ENCODE measurements around the gene FXYD6. TPM values are rescaled to one million over a fixed set of nuclear protein-coding genes. Genes with fewer than 3 reads are reported as not detected.

Gene FXYD6
- total RNA-seq, 2 experiments from 2014 or later = not detected

GRCh38 chr11:117901601-117902000, 25.1 kb upstream of the FXYD6 start:
- no peak for TF ChIP-seq CTCF (IDR thresholded peaks at IDR 0.05)
- Mint-ChIP-seq H3K4me3 (no peak overlapping the region), H3K27ac (no peak overlapping the region), H3K36me3 (ENCODE audit: low read depth) (no peaks in the 10 kb centered on the region), H3K27me3 (no peaks in the 10 kb centered on the region), H3K9me3 (no peaks in the 10 kb centered on the region), H3K4me1 (ENCODE audit: low read depth) (no peaks in the 10 kb centered on the region)
- DNase-seq = no peak
- ChIA-PET POLR2A (interaction anchor here (1.1 kb wide), 1 partner anchor 86 kb away, joined by 3 read pairs; no protein-coding TSS in a partner anchor), CTCF (interaction anchor here (0.9 to 1.6 kb wide), 3 partner anchors 42 to 57 kb away, joined by 3 to 5 read pairs (median 5); no protein-coding TSS in a partner anchor)
- intact Hi-C loops (cut with micrococcal nuclease) = no loop called here
- no peak for ATAC-seq

GRCh38 chr11:117900720-117901440, 24.4 kb upstream of the FXYD6 start:
- no peak for TF ChIP-seq CTCF (IDR thresholded peaks at IDR 0.05)
- Mint-ChIP-seq H3K27ac (no peak overlapping the region), H3K36me3 (ENCODE audit: low read depth) (no peaks in the 10 kb centered on the region), H3K4me3 (no peak overlapping the region), H3K27me3 (no peaks in the 10 kb centered on the region), H3K4me1 (ENCODE audit: low read depth) (no peaks in the 10 kb centered on the region), H3K9me3 (no peaks in the 10 kb centered on the region)
- no peak for DNase-seq
- intact Hi-C loops (cut with micrococcal nuclease) = no loop called here
- POLR2A ChIA-PET = interaction anchor here (1.1 kb wide), 1 partner anchor 85 kb away, joined by 3 read pairs; no protein-coding TSS in a partner anchor
- CTCF ChIA-PET = interaction anchor here (0.9 to 1.6 kb wide), 3 partner anchors 43 to 56 kb away, joined by 3 to 5 read pairs (median 5); no protein-coding TSS in a partner anchor
- no peak for ATAC-seq

GRCh38 chr11:117900121-117900648, 23.7 kb upstream of the FXYD6 start:
- POLR2A ChIA-PET = interaction anchor here (0.9 kb wide), 1 partner anchor 85 kb away, joined by 3 read pairs; no protein-coding TSS in a partner anchor

GRCh38 chr11:117898059-117898458, 21.6 kb upstream of the FXYD6 start:
- ChIA-PET POLR2A (no interaction called here), CTCF (interaction anchor here (1.0 to 1.8 kb wide), 3 partner anchors 9 to 48 kb away, joined by 4 to 5 read pairs (median 4); no protein-coding TSS in a partner anchor)
- peaks cover under 1% of the 10 kb centered on the region for H3K9me3 Mint-ChIP-seq
- no peaks in the 10 kb centered on the region for H3K36me3 Mint-ChIP-seq (ENCODE audit: low read depth)
- intact Hi-C loops (cut with micrococcal nuclease) = no loop called here
- ATAC-seq (no peak), DNase-seq (no peak)
- no peak overlapping the region for H3K27ac Mint-ChIP-seq
- no peak for TF ChIP-seq CTCF (IDR thresholded peaks at IDR 0.05)
- no peak overlapping the region for H3K4me3 Mint-ChIP-seq
- no peaks in the 10 kb centered on the region for H3K4me1 Mint-ChIP-seq (ENCODE audit: low read depth)
- H3K27me3 Mint-ChIP-seq = no peaks in the 10 kb centered on the region

More at GRCh38 chr11:117900121-117900648, 23.7 kb upstream of the FXYD6 start:
- intact Hi-C loops (cut with micrococcal nuclease) = no loop called here
- CTCF ChIA-PET = interaction anchor here (1.4 kb wide), 1 partner anchor 35 kb away, joined by 3 read pairs; no protein-coding TSS in a partner anchor
- no peak for TF ChIP-seq CTCF (IDR thresholded peaks at IDR 0.05)
- DNase-seq (no peak), ATAC-seq (no peak)
- no peaks in the 10 kb centered on the region for H3K27me3 Mint-ChIP-seq
- no peaks in the 10 kb centered on the region for H3K36me3 Mint-ChIP-seq (ENCODE audit: low read depth)
- H3K4me3 Mint-ChIP-seq = no peak overlapping the region
- H3K9me3 Mint-ChIP-seq = no peaks in the 10 kb centered on the region
- H3K27ac Mint-ChIP-seq = no peak overlapping the region
- H3K4me1 Mint-ChIP-seq (ENCODE audit: low read depth) = no peaks in the 10 kb centered on the region

- ATAC-seq (no peak), DNase-seq (no peak)
- intact Hi-C loops (cut with micrococcal nuclease) = no loop called here
- Mint-ChIP-seq H3K9me3 (peaks cover 6% of the 10 kb centered on the region), H3K27ac (no peak overlapping the region), H3K27me3 (no peaks in the 10 kb centered on the region), H3K4me1 (ENCODE audit: low read depth) (no peaks in the 10 kb centered on the region), H3K36me3 (ENCODE audit: low read depth) (no peaks in the 10 kb centered on the region), H3K4me3 (no peak overlapping the region)
- no peak for TF ChIP-seq CTCF (IDR thresholded peaks at IDR 0.05)
- ChIA-PET POLR2A (interaction anchor here (0.6 kb wide), 1 partner anchor 255 kb away, joined by 3 read pairs; no protein-coding TSS in a partner anchor), CTCF (interaction anchor here (1.0 to 1.9 kb wide), 2 partner anchors 11 to 161 kb away, joined by 3 to 9 read pairs; no protein-coding TSS in a partner anchor)
These were observed 16.2 kb upstream of the FXYD6 start for GRCh38 chr11:117892651-117893050.

Data from activated CD8-positive, alpha-beta T cell treated with anti-CD3 and anti-CD28 coated beads for 36 hours (primary cell).